NCI-H82 treated with DMSO at 0.1 percent for 48 hours (cell line): ENCODE results near the gene PCDH9.

Source experiments
- DNase-seq: peaks from one replicate; lab custom pipeline; 2025; ENCODE audit not compliant: unreplicated experiment; lab: John Stamatoyannopoulos, UW

PCDH9 gene

DNA sequence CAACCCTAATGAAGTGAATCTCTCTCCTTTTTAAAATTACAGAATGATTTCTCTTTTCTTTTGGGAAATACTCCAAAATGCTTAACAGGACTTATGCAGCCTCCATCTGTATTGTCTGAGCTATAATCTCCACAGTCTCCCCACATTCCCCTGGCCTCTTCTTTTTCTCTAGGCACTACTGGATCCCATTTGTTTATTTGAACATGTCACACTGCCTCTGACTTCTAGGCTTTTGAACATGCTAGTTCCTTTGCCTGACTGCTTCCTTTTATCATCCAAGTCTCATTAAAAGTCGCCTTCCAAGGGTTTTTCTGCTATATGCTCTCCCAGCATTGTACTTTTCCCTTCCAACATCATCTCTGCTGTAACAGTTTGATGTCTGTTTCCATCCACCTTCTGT is 548.7 kb downstream of the PCDH9 start:
- DNase-seq: no peak

- no peak for DNase-seq
Observed at GRCh38 chr13:66680031-66680430, 550.1 kb downstream of the PCDH9 start.

DNA sequence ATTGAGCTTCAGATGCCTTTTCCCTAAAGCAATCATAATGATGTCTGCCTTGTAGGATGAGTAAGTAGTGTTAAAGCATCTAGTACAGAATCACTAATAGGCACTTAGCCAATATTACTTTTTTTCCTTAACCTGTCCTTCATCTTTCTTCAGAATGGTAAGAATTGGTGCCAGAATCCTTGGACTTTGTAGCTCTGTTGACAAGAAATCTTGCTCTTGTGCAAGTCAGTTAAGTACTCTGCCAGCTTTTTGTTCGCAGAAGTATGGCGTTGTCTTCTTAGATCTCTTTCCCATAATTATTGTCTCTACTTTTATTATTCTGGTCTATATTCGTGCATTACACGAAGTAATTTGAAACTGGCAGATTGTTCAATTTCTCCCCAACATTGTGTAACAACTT is 554.5 kb downstream of the PCDH9 start:
- DNase-seq: no peak

DNA sequence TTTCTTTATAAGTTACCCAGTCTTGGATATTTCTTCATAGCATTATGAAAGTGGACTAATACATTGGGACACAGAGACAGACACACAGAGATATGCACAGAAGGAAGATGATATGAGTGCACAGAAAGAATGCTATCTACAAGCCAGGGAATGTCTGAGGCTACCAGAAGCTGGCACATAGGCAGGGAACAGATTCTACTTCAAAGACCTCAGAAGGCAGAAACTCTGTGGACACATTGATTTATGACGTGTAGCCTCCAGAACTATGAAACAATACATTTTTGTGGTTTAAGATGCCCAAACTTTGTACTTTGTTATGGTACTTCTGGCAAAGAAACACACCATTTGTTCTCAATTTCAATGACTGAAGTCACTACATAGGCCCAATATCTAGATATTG is 556.7 kb downstream of the PCDH9 start:
- DNase-seq: no peak

DNA sequence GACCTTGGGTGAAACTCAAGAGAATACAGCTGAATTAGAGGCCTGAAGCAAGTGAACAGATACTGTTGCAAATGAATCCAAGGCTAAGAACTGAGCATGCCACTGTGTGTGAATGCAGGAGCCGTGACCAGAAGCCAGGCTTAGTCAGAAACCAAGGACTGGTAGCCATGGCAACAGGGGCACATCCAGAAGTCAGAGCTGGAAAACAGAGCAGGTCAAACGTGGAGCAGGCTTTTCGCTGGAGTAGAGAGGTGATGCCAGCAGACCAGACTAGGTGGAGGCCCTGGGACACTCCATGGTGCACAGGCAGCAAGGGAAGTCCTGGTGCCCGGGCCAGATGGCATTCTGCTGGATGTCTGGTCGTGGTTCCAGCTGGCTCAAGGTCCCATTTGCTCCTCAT is 564.1 kb downstream of the PCDH9 start:
- DNase-seq: no peak

GRCh38 chr13:66663711-66664110 is 566.4 kb downstream of the PCDH9 start:
- DNase-seq: no peak

- DNase-seq: no peak
Observed at GRCh38 chr13:66663206-66663605, 566.9 kb downstream of the PCDH9 start.

GRCh38 chr13:66661336-66661735 is 568.8 kb downstream of the PCDH9 start:
- no peak for DNase-seq

- no peak for DNase-seq
Observed at GRCh38 chr13:66660468-66660813, 569.7 kb downstream of the PCDH9 start.

DNA sequence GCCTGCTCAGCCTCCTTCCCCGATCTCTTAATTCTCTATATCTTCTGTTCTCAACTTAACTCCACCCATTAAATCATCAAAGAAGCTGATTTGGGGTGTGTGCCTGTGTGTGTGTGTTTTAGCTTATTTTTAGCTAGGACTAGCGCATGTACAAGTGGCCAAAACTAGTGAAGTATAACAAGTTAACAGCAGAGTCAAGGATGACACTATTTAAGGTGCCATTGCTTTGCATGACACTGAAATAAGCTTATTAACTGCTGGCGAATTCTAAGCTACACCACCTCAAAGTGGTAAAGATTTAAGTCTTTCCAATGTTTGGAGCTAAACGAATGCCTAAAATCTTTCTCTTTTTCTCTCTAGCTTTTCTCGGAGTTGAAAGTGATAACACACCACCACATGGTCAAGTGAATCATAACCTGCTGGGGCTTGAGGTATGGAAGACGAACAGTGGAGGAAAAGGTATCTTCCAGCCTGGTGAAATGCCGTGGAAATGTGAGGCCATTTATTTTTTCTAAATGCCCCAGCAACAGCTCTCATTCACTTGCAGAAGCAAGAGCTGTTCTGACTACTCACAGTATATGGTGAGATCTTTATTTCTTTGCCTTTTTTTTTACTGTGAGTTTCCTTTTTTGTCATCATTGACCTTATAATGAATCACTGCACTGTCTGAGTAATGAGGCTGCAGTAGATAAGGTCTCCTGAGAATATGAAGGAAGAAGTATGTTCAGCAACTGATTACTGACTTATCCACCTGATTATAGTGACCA is 570.3 kb downstream of the PCDH9 start:
- no peak for DNase-seq

GRCh38 chr13:66659286-66659685 is 570.9 kb downstream of the PCDH9 start:
- DNase-seq: no peak

DNA sequence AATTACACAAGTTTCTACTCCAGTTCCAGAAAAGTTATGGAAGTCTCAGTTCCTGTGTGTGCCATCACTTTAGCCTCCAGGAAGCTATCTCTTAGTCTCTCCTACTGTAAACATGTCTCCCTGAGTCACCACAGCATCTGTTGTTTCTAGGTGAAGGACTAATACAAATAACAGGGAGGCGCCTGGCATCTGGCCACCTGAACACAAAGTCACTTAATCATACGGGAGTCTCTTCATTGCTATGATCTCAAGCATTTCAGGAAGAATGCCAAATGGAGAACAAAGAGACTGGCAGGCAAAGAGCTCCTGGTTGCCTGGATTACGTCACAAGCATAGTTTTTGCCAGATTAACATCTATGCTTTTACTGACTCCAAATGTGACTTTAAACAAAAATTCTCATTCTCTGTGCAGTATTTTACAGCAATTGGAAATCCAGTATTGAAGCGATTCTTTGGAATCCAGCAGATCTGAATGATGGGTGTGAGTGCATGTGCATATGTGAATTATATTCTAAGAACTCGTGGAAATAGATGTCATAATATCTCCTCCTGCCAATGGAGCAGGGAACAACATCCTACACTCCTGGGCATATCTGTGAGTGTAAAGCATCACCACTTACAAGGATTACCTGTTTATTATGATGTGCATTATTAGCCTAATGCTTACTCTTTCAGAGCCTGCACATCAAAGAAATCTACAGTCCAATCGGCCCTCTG is 572.8 kb downstream of the PCDH9 start:
- DNase-seq: peak; percentile 88

GRCh38 chr13:66655847-66656454 is 574.2 kb downstream of the PCDH9 start:
- peak; percentile 70 for DNase-seq

GRCh38 chr13:66644855-66645460 is 585.2 kb downstream of the PCDH9 start:
- no peak for DNase-seq

- no peak for DNase-seq
Observed at GRCh38 chr13:66640231-66640630, 589.9 kb downstream of the PCDH9 start.

DNA sequence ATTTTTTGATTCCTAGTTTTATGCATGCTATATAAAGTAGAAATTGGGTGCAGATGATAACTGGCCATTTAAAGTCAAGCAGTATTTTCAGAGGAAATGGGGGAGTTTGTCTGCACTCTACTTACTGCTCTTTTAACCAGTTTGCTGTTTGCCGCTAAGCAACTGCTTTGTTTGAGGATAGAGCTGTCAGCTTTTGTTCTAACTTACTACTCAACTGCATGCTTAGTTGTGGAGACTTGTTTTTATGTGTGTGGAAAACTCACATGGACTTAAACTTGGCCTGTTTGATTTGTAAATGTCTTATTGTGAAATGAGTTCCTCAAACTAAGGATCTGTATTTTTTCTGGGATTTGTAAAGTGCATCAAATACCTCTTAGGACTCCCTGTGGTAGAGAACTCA is 591.1 kb downstream of the PCDH9 start:
- no peak for DNase-seq

DNA sequence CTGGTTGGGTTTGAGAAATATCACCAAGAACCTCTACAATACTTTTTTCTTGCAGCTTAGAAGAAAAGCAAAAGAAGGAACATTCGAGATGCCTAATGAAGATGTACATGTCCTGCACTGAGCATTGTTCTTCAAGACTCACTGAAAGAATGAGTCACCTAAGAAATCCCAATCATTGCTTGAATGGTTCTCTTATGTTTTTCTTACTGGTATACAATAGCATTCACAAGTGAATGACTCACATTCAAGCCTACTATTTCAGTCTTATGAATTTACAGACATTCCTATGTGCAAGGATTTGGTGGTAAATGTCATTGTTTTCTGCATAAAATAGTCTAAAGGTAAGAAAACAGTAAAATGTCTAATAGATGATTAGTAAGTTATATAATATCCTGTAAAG is 594.6 kb downstream of the PCDH9 start:
- DNase-seq: no peak

DNA sequence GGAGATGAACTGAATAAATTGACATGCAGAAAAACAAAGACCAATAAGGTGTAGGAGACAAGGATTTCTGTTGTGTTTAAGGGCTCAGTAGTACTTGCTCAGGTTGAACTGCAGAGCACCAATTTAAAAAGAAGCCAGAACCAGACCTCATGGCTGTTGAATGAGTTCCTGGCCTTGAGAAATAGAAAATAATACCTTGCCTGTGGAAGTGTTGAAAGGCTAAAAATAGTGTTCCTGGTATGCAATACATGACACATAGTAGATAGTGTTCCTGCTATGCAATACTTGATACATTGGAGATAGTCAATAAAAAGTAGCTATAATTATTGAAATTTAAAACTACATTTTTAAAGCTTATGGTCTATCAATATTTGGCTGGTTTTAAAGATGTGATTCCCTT is 595.8 kb downstream of the PCDH9 start:
- DNase-seq: no peak

DNA sequence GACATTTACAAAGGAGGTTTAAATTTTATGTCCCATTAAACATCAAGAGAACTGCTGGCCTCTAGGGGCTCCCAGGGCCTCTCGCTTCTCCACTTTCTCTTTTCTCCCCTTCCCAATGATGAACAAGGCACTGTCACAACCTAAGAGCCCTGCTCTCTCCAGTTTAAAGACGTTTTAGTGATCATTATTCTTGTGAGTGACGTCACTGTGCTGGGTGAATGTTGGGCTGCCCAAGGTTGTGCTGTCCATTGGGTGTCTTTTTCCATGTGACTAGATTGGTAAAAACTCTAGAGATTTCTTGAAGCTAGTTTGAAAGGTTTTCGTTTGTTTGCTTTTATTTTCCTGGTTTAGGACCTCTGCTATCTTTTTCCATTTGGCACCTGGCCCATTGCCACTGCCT is 602.6 kb downstream of the PCDH9 start:
- DNase-seq: no peak

GRCh38 chr13:66624302-66624701 is 605.8 kb downstream of the PCDH9 start:
- no peak for DNase-seq

GRCh38 chr13:66623129-66623820 is 606.9 kb downstream of the PCDH9 start:
- DNase-seq: no peak
